Hematopoietic multipotent progenitor cell treated with erythropoietin and hydrocortisone succinate and interleukin-3 and kit ligand, for 8 days (in vitro differentiated cells): ENCODE data around the gene CAB39.

ENCODE experiments used
- DNase-seq: peaks from one replicate; pipeline ENCODE4 v3.0.0-alpha.2; 2015

Gene CAB39

GRCh38 chr2:230712443-230713330 is at the start of gene CAB39:
Gene CAB39, plus strand, starts transcription at chr2:230712842. Its CDS starts 47,160 bp downstream, at chr2:230760002.
- DNase-seq = peak; percentile 89

DNA sequence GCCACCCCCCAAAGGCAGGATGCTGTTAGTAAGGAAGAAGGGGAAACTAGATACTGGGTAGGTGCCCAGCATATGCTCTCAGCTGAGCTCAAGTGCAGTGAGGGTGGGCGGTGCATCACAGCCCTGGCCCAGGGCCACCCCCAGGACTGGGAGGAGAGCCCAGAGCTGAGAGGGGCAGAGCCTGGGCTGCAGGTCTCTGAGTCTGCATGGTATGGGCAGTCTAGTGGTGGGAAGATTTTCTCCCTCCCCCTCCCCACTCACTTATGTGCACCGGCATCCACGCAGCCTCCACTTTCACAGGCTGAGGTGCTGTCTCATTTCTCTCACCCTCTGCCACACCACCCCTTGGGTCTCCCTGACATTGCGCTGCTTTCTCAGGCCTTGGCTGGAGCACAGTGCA is 48.5 kb upstream of the CAB39 start:
- DNase-seq = peak; percentile 66

GRCh38 chr2:230664844-230665243 is 47.8 kb upstream of the CAB39 start:
- DNase-seq = no peak

GRCh38 chr2:230665263-230665691 is 47.4 kb upstream of the CAB39 start:
- peak; percentile 51 for DNase-seq

- no peak for DNase-seq
Observed at GRCh38 chr2:230666446-230666845, 46.2 kb upstream of the CAB39 start.

DNA sequence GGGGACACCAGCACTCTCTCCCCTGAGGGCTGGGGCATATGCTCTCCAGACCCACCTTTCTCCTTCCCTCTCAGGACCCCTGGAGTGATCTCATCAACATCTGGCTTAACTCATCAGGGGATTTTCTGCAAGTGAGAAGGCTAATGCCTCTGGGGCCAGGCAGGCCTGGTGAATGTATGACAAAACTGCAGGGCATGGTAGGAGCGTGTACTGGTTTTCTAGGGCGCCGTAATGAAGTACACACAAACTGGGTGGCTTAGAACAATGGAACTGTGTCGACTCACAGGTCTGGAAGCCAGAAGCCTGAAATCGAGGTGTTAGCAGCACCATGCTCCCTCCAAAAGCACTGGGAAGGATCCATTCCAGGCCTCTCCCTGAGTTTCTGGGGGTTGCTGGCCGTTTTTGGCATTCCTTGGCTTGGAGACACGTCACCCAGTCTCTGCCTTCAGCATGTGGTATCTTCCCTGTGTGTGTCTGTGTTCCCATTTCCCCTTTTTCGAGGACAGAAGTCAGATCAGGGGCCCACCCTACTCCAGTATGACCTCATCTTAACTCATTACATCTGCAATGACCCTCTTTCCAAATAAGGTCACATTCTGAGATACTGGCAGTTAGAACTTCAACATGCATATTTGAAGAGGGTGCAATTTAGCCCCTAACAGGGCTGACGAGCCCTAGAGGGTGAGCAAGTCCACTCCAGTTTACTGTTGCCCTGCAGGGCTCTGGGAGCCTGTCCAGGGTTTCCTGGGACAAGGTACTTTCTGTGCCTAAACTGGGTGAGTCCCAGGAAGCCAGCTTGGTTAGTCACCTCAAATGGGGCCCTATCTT is 45.5 kb upstream of the CAB39 start:
- peak; percentile 36 for DNase-seq

DNA sequence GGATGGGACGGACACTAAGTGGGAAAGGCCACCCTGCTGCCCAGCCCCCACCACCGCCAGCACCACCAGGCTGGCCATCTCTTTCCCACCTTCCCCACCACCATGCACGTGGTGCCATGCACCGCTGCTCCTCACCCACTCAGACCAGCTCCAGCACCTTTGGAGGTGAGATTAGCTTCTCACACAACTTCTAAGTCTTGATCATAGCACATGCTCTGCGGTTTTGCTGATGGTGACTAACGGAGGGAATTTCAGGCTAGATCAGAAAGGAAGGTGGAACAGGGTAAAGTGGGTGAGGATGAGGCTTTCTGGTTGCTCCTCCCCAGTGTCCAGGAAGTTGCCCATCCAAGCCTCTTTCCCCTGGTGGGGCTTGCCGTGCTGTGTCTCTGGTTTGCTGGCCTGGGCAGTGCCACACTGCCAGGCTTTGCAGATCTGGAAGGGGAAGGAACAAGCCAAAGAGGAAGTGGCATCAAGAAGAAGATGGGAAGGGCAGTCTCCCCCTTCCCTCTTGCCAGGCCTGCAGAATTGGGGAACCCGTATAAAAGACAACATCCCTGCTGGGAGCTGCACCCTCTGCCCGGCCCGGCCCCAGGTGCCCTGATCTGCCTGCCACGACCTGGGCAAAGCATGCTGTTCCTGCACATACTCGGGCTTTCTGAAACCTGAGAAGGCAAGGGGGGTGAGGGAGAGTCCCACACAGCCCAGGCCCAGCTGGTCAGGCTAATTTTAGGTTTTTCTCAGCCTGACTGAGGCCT is 44.3 kb upstream of the CAB39 start:
- DNase-seq = no peak

DNA sequence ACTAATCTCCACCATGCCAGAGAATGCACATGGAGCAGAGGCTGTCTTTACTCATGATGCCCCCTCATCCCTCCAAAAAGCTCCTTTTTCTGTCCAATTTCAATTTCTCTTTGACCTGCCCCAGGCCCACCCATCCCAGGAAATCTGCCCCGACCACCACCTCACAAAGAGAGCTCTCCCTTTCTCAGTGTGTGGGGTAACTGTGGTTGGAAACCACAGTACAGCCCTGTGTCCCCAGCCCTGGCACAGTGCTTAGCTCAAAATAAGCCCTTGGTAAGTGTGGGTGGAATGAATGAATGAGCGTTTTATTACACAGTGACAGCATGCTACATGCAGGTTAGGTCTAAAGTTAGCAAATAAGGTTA is 43.7 kb upstream of the CAB39 start:
- no peak for DNase-seq

DNA sequence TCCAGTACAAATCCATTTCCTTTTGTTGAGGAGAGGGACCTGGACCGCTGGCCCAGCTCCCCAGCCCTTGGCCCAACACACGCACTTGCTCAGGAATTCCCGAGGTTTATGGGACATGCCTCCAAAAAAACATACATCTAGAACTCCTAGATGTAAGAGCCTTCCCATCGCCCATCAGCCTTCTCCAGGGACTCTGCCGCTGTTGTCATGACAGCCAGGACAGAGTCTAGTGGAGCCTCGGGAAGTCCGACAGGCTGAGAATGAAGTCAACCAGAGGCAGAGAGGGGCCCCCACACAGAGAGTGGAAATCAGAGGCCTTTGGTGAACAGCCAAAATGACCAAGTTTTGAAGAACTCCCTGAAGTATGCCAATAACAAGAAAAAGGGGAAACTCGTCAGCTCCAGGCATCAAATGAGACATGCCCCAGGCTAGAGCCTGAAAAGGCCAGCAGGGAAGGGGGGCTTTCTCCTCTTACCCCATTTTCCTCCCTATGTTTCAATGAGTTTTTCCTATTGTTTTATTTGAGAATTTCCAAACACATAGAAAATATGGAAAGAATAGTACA is 43.2 kb upstream of the CAB39 start:
- DNase-seq = no peak

DNA sequence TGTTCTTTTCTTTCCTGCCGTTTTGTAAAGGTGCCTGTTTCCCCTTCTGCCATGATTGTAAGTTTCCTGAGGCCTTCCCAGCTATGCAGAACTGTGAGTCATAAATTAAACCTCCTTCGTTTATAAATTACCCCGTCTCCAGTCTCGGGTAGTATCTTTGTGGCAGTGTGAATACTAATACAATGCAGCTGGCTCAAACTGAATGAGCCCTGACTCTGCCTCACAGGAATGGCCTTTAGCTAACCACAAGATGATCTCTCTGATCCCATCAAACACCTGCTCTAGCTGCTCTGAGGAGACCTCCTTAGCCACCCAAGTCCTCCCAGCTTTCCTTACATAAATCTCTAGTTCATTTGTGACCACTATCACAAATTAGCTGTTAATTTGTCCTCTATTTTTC is 41.5 kb upstream of the CAB39 start:
- no peak for DNase-seq

GRCh38 chr2:230672836-230673235 is 39.8 kb upstream of the CAB39 start:
- no peak for DNase-seq

DNA sequence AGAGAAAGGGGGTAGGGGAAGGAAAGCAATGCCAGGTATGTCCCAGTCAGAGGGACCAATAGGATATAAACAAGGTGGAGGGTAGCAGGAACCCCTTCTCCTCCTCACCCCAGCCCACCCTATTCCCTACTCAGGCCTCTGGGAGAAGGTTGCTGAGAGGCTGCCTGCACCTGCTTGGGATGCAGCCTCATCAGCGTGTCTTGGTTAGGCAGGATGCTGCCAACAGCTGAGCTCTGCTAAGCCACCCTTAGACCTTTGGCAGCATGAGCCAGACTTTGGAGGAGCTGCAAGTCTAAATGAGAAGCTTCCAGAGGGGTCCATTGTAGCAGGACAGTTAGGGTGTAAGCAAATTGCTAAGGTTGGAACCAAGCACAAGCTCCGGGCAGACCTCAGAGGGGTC is 38.2 kb upstream of the CAB39 start:
- DNase-seq = no peak

- no peak for DNase-seq
Observed at GRCh38 chr2:230674966-230675672, 37.5 kb upstream of the CAB39 start.

- no peak for DNase-seq
Observed at GRCh38 chr2:230676546-230676945, 36.1 kb upstream of the CAB39 start.

DNA sequence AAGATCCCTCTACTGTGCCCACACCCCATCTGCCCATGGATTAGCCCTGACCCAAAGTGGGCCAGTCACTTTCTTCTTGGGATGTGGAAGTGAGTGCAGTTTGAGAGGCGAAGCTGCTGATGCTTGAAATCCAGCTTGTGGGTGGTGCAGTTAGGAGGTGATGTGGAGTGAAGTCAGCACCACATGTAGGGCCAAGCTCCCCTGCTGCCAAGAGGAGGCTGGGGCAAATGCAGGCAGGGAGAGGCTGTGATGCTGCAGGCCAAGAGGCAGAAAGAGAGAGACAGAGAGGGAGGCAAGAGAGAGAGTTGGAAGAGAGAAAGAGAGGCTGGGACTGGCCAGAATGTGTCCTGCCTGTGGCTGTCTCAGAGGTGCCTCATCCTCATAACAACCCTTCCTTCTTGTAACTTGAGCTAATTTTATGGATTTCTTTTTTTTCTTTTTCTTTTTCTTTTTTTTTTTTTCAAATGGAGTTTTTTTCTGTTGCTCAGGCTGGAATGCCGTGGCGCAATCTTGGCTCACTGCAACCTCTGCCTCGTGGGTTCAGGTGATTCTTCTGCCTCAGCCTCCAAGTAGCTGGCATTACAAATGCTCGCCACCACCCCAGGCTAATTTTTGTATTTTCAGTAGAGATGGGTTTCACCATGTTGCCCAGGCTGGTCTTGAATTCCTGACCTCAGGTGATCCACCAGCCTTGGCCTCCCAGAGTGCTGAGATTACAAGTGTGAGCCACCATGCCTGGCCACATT is 35.3 kb upstream of the CAB39 start:
- DNase-seq = no peak

- no peak for DNase-seq
Observed at GRCh38 chr2:230678018-230678417, 34.6 kb upstream of the CAB39 start.

- DNase-seq = peak; percentile 55
Observed at GRCh38 chr2:230678451-230678850, 34.2 kb upstream of the CAB39 start.

DNA sequence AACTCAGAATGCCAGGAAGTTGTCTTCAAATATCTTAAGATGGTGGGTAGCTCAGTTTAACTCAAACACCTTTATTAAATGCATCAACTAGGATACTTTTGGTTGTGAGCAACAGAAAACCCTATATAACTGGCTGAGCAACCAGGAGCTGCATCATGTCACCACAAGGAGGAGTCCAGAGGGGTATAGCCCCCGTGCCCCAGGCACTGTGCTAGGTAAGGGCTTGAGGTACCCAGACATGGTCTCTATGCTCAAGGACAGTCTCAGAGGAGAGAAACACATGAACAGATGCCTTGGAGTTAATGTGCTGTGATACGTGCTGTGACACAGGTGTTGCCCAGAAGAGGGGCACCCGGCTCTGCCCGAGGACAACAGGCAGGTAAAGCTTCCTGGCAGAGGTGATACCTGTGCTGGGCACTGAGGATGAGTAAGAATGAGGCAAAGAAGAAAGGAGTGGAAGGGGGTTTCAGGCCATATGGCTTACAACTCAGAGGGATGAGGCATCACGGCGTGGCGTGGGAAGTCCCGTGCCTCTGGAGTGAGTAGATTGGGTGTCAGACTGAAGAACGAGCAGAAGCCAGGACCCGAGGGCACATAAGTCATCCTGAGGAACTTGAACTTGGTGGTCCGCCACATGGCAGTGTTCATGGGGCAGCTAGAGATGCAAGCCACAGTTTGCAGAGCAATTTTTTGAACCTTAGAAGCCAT is 32.0 kb upstream of the CAB39 start:
- DNase-seq = no peak

- DNase-seq = no peak
Observed at GRCh38 chr2:230681171-230681545, 31.5 kb upstream of the CAB39 start.

GRCh38 chr2:230682546-230682945 is 30.1 kb upstream of the CAB39 start:
- DNase-seq = no peak
